HCT116 (cell line): ENCODE results near the gene TMEM14A. TPM values are rescaled to one million over a fixed set of nuclear protein-coding genes. Genes with fewer than 3 reads are reported as not detected.

ENCODE experiments used
- ATAC-seq: fragments of 200-7000 bp; cut with Tn5 transposase; 2 replicates; pipeline ENCODE4 v1.9.1; 2020; ENCODE audit warnings: mild to moderate bottlenecking, moderate library complexity
- BruUV-seq: library from RNA; stranded (reverse); fragments of 400-500 nt; replicated peaks from 2 replicates; lab custom pipeline; 2021; lab: Mats Ljungman, UMichigan
- CTCF ChIA-PET: fragments of 300-600 bp; sonication (Branson Sonifier 250); formaldehyde crosslinking; loops from one replicate; lab custom pipeline; 2021; ENCODE audit warnings: antibody characterized with exemption; lab: Charles Lee
- POLR2A ChIA-PET: fragments of 300-600, 350-600 bp; sonication (Branson Sonifier 250); formaldehyde crosslinking; loops from one replicate; lab custom pipeline; 2021; ENCODE audit warnings: antibody characterized with exemption; lab: Charles Lee
- RAD21 ChIA-PET, 2 experiments: fragments of 300-600 bp; sonication (Branson Sonifier 250); formaldehyde crosslinking; loops; one replicate each; lab custom pipeline; 2023; ENCODE audit warnings: low total read pairs in 2 of 2; ENCODE audit not compliant: uncharacterized antibody in 2 of 2, unreplicated experiment in 2 of 2, low non-redundant PET in 1 of 2; lab: Charles Lee
- DNase-seq: peaks from one replicate; pipeline ENCODE4 v3.0.0-alpha.2; 2010; ENCODE audit warnings: low read depth, low spot score
- H2AFZ ChIP-seq: fragments of 200-600 bp; shearing (Covaris generic), sonication (generic); 2 replicates; pipeline ENCODE4 v1.6.1; 2017; ENCODE audit warnings: low read depth, mixed run types, mixed read lengths, antibody characterized with exemption, low read length; ENCODE audit not compliant: poor library complexity, severe bottlenecking
- H3K27ac ChIP-seq: 2 replicates; pipeline ENCODE4 v1.5.1; 2012; ENCODE audit warnings: low read depth, low read length
- H3K27me3 ChIP-seq: fragments of 200-600 bp; sonication (generic); 2 replicates; pipeline ENCODE4 v1.6.1; 2016; ENCODE audit warnings: mixed run types, low read length, mixed read lengths; ENCODE audit not compliant: insufficient read depth
- H3K36me3 ChIP-seq, 2 experiments: fragments of 200-500 bp in 1 of 2; fragments of 200-600 bp in 1 of 2; sonication (Bioruptor generic) in 1 of 2; sonication (generic) in 1 of 2; 2 replicates each; pipeline versions ENCODE4 v1.5.1 to v1.6.1; 2014 to 2016; ENCODE audit warnings: low read length in 2 of 2, inconsistent platforms in 1 of 2, mixed read lengths in 1 of 2, mixed run types in 1 of 2; ENCODE audit not compliant: insufficient read depth in 2 of 2, control insufficient read depth in 1 of 2
- H3K4me1 ChIP-seq, 2 experiments: fragments of 200-600 bp in 1 of 2; sonication (generic) in 1 of 2; 2 replicates each; pipeline versions ENCODE4 v1.5.1 to v1.6.1; 2012 to 2017; ENCODE audit warnings: low read length in 2 of 2, inconsistent platforms in 1 of 2, mild to moderate bottlenecking in 1 of 2, mixed read lengths in 1 of 2, mixed run types in 1 of 2, moderate library complexity in 1 of 2; ENCODE audit not compliant: insufficient read depth in 2 of 2, control insufficient read depth in 1 of 2
- H3K4me2 ChIP-seq: fragments of 200-600 bp; sonication (generic); 2 replicates; pipeline ENCODE4 v1.6.1; 2017; ENCODE audit warnings: mixed run types, low read length, mixed read lengths
- H3K4me3 ChIP-seq, 2 experiments: fragments of 200-600 bp in 1 of 2; sonication (generic) in 1 of 2; replicated peaks in 1 of 2; 2 replicates each; pipeline ENCODE4 v1.5.1; 2011 to 2016; ENCODE audit warnings: low read length in 2 of 2, control low read depth in 1 of 2, low read depth in 1 of 2, mild to moderate bottlenecking in 1 of 2, mixed read lengths in 1 of 2, mixed run types in 1 of 2
- H3K79me2 ChIP-seq: fragments of 200-600 bp; sonication (generic); 2 replicates; pipeline ENCODE4 v1.6.1; 2017; ENCODE audit warnings: mild to moderate bottlenecking, mixed run types, low read length, moderate library complexity, mixed read lengths; ENCODE audit not compliant: insufficient read depth
- H3K9ac ChIP-seq: fragments of 200-600 bp; sonication (generic); 2 replicates; pipeline ENCODE4 v1.6.1; 2016; ENCODE audit warnings: low read length, mixed read lengths
- H3K9me2 ChIP-seq: fragments of 200-600 bp; sonication (generic), shearing (Covaris generic); 2 replicates; pipeline ENCODE4 v1.6.1; 2017; ENCODE audit warnings: mixed run types, mild to moderate bottlenecking, moderate library complexity; ENCODE audit not compliant: insufficient read depth
- H3K9me3 ChIP-seq, 2 experiments: fragments of 200-500 bp in 1 of 2; fragments of 200-600 bp in 1 of 2; sonication (Bioruptor generic) in 1 of 2; sonication (generic) in 1 of 2; 2 replicates each; pipeline ENCODE4 v1.6.1; 2014 to 2017; ENCODE audit warnings: low read length in 2 of 2, mixed read lengths in 2 of 2, inconsistent platforms in 1 of 2, low read depth in 1 of 2, mild to moderate bottlenecking in 1 of 2, mixed run types in 1 of 2, moderate library complexity in 1 of 2; ENCODE audit not compliant: control insufficient read depth in 1 of 2, insufficient read depth in 1 of 2
- H4K20me1 ChIP-seq: fragments of 200-600 bp; sonication (generic), shearing (Covaris generic); 2 replicates; pipeline ENCODE4 v1.6.1; 2017; ENCODE audit warnings: mixed run types, mild to moderate bottlenecking, moderate library complexity; ENCODE audit not compliant: insufficient read depth
- CEBPB ChIP-seq: IDR thresholded peaks from 2 replicates; pipeline ENCODE4 v1.6.1; 2012; ENCODE audit warnings: low read depth
- ELF1 ChIP-seq: IDR thresholded peaks from 2 replicates; pipeline ENCODE4 v1.6.1; 2012; ENCODE audit warnings: low read depth, borderline replicate concordance
- EZH2phosphoT487 ChIP-seq: fragments of 200-600 bp; IDR thresholded peaks from 2 replicates; pipeline ENCODE4 v1.6.1; 2018; ENCODE audit warnings: antibody characterized with exemption, borderline replicate concordance
- FOSL1 ChIP-seq: IDR thresholded peaks from 2 replicates; pipeline ENCODE4 v1.6.1; 2012; ENCODE audit warnings: low read depth
- JUND ChIP-seq: IDR thresholded peaks from 2 replicates; pipeline ENCODE4 v1.6.1; 2012
- MAX ChIP-seq: IDR thresholded peaks from 2 replicates; pipeline ENCODE4 v1.6.1; 2012
- POLR2A ChIP-seq: IDR thresholded peaks from 2 replicates; pipeline ENCODE4 v1.7.0; 2011; ENCODE audit warnings: borderline replicate concordance; ENCODE audit not compliant: insufficient read depth, insufficient read length; ENCODE audit errors: extremely low read depth
- POLR2AphosphoS5 ChIP-seq: IDR thresholded peaks from 2 replicates; pipeline ENCODE4 v1.6.1; 2011; ENCODE audit warnings: mild to moderate bottlenecking, low read depth, low read length, moderate library complexity
- RAD21 ChIP-seq: IDR thresholded peaks from 2 replicates; pipeline ENCODE4 v1.6.1; 2012; ENCODE audit warnings: low read depth, mild to moderate bottlenecking
- SIN3A ChIP-seq: IDR thresholded peaks from 2 replicates; pipeline ENCODE4 v1.6.1; 2012; ENCODE audit warnings: low read depth
- SP1 ChIP-seq: IDR thresholded peaks from 2 replicates; pipeline ENCODE4 v1.6.1; 2012; ENCODE audit warnings: low read depth
- SRF ChIP-seq: IDR thresholded peaks from 2 replicates; pipeline ENCODE4 v1.6.1; 2012; ENCODE audit warnings: low read depth
- TCF7L2 ChIP-seq: IDR thresholded peaks from 2 replicates; pipeline ENCODE4 v1.7.0; 2011; ENCODE audit warnings: borderline replicate concordance, inconsistent platforms; ENCODE audit not compliant: insufficient read depth, insufficient read length; ENCODE audit errors: extremely low read depth
- YY1 ChIP-seq: IDR thresholded peaks from 2 replicates; pipeline ENCODE4 v1.6.1; 2011; ENCODE audit warnings: low read length, low read depth, moderate library complexity, mild to moderate bottlenecking; ENCODE audit not compliant: insufficient replicate concordance; ENCODE audit errors: extremely low read depth
- ZFX ChIP-seq: fragments of 450-650 bp; IDR thresholded peaks from 2 replicates; pipeline ENCODE4 v1.6.1; 2017
- ZNF274 ChIP-seq: fragments of 200-500 bp; sonication (Bioruptor generic); IDR thresholded peaks from 2 replicates; pipeline ENCODE4 v1.6.1; 2014; ENCODE audit warnings: mild to moderate bottlenecking, low read depth, low read length, inconsistent platforms
- intact Hi-C: fragments of 100-400 bp; cut with micrococcal nuclease; formaldehyde crosslinking; loops from 2 replicates; pipeline ENCODE4 v1.10.0; 2022
- total RNA-seq: library from RNA; stranded (reverse); gene quantifications from one replicate; pipeline ENCODE4 v1.2.1, GENCODE V29; 2021; ENCODE audit not compliant: unreplicated experiment
- TF ChIP-seq, protein P1 (sequence below), 3 experiments: fragments of 200-600 bp in 1 of 3; sonication (generic) in 1 of 3; IDR thresholded peaks in 2 of 3; conservative IDR thresholded peaks in 1 of 3; 2 replicates each; pipeline ENCODE4 v1.5.1; 2012 to 2017; ENCODE audit warnings: low read depth in 2 of 3, low read length in 2 of 3, antibody characterized with exemption in 1 of 3, borderline replicate concordance in 1 of 3, control low read depth in 1 of 3, mild to moderate bottlenecking in 1 of 3, mixed read lengths in 1 of 3, mixed run types in 1 of 3, moderate library complexity in 1 of 3; ENCODE audit not compliant: insufficient read depth in 1 of 3
- TF ChIP-seq, protein P2 (sequence below): IDR thresholded peaks from 2 replicates; pipeline ENCODE4 v1.6.1; 2012
- TF ChIP-seq, protein P3 (sequence below): IDR thresholded peaks from 2 replicates; pipeline ENCODE4 v1.6.1; 2012; ENCODE audit warnings: low read depth
- TF ChIP-seq, protein P4 (sequence below): IDR thresholded peaks from 2 replicates; pipeline ENCODE4 v1.6.1; 2011; ENCODE audit warnings: mild to moderate bottlenecking, low read length, moderate library complexity; ENCODE audit not compliant: insufficient replicate concordance; ENCODE audit errors: extremely low read depth

Gene TMEM14A
- total RNA-seq, 1 experiment from 2014 or later, result 51.5 TPM

- ChIA-PET POLR2A (interaction anchor here (1.5 to 1.7 kb wide), 2 partner anchors 11 to 75 kb away, joined by 4 to 5 read pairs; no protein-coding TSS in a partner anchor), CTCF (interaction anchor here (1.0 to 1.7 kb wide), 4 partner anchors 9 to 299 kb away, joined by 4 to 20 read pairs (median 7); no protein-coding TSS in a partner anchor), RAD21 (no interaction called here)
- no peak for DNase-seq
- no peak for ATAC-seq
- Histone ChIP-seq H3K9me2 (no peaks in the 10 kb centered on the region), H3K4me3 (no peak overlapping the region), H2AFZ (no peak overlapping the region), H3K27ac (no peak overlapping the region), H3K79me2 (no peaks in the 10 kb centered on the region), H3K4me2 (no peak overlapping the region), H3K9ac (no peak overlapping the region), H4K20me1 (no peaks in the 10 kb centered on the region), H3K27me3 (no peaks in the 10 kb centered on the region), H3K4me1 (no peaks in the 10 kb centered on the region; a peak in 1 of 4 replicates), H3K36me3 (no peaks in the 10 kb centered on the region), H3K9me3 (no peaks in the 10 kb centered on the region)
- intact Hi-C loops, result loop anchor here (5.0 kb wide), 1 partner anchor 54 kb away; no protein-coding TSS in a partner anchor
- no TSS peak for BruUV-seq
- TF ChIP-seq ELF1, result no peak
- no peak for TF ChIP-seq JUND
- TF ChIP-seq POLR2A, result no peak
- no peak for TF ChIP-seq SP1
- TF ChIP-seq, protein P1, sequence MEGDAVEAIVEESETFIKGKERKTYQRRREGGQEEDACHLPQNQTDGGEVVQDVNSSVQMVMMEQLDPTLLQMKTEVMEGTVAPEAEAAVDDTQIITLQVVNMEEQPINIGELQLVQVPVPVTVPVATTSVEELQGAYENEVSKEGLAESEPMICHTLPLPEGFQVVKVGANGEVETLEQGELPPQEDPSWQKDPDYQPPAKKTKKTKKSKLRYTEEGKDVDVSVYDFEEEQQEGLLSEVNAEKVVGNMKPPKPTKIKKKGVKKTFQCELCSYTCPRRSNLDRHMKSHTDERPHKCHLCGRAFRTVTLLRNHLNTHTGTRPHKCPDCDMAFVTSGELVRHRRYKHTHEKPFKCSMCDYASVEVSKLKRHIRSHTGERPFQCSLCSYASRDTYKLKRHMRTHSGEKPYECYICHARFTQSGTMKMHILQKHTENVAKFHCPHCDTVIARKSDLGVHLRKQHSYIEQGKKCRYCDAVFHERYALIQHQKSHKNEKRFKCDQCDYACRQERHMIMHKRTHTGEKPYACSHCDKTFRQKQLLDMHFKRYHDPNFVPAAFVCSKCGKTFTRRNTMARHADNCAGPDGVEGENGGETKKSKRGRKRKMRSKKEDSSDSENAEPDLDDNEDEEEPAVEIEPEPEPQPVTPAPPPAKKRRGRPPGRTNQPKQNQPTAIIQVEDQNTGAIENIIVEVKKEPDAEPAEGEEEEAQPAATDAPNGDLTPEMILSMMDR (IDR thresholded peaks at IDR 0.05 in 2 of 3, conservative IDR thresholded peaks at IDR 0.05 in 1 of 3; ENCODE audit: borderline replicate concordance in 1 of 3, insufficient read depth in 1 of 3, low read depth in 2 of 3, low read length in 2 of 3), result no peak
- no peak for TF ChIP-seq YY1
- TF ChIP-seq, protein P2, sequence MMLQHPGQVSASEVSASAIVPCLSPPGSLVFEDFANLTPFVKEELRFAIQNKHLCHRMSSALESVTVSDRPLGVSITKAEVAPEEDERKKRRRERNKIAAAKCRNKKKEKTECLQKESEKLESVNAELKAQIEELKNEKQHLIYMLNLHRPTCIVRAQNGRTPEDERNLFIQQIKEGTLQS, result no peak
- TF ChIP-seq, protein P3, sequence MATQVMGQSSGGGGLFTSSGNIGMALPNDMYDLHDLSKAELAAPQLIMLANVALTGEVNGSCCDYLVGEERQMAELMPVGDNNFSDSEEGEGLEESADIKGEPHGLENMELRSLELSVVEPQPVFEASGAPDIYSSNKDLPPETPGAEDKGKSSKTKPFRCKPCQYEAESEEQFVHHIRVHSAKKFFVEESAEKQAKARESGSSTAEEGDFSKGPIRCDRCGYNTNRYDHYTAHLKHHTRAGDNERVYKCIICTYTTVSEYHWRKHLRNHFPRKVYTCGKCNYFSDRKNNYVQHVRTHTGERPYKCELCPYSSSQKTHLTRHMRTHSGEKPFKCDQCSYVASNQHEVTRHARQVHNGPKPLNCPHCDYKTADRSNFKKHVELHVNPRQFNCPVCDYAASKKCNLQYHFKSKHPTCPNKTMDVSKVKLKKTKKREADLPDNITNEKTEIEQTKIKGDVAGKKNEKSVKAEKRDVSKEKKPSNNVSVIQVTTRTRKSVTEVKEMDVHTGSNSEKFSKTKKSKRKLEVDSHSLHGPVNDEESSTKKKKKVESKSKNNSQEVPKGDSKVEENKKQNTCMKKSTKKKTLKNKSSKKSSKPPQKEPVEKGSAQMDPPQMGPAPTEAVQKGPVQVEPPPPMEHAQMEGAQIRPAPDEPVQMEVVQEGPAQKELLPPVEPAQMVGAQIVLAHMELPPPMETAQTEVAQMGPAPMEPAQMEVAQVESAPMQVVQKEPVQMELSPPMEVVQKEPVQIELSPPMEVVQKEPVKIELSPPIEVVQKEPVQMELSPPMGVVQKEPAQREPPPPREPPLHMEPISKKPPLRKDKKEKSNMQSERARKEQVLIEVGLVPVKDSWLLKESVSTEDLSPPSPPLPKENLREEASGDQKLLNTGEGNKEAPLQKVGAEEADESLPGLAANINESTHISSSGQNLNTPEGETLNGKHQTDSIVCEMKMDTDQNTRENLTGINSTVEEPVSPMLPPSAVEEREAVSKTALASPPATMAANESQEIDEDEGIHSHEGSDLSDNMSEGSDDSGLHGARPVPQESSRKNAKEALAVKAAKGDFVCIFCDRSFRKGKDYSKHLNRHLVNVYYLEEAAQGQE, result no peak
- TF ChIP-seq, protein P4, sequence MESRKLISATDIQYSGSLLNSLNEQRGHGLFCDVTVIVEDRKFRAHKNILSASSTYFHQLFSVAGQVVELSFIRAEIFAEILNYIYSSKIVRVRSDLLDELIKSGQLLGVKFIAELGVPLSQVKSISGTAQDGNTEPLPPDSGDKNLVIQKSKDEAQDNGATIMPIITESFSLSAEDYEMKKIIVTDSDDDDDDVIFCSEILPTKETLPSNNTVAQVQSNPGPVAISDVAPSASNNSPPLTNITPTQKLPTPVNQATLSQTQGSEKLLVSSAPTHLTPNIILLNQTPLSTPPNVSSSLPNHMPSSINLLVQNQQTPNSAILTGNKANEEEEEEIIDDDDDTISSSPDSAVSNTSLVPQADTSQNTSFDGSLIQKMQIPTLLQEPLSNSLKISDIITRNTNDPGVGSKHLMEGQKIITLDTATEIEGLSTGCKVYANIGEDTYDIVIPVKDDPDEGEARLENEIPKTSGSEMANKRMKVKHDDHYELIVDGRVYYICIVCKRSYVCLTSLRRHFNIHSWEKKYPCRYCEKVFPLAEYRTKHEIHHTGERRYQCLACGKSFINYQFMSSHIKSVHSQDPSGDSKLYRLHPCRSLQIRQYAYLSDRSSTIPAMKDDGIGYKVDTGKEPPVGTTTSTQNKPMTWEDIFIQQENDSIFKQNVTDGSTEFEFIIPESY, result no peak
- no peak for TF ChIP-seq ZFX
- no peak for TF ChIP-seq SRF
- no peak for TF ChIP-seq TCF7L2
- no peak for TF ChIP-seq MAX
- TF ChIP-seq RAD21, result no peak
- TF ChIP-seq POLR2AphosphoS5, result no peak
- no peak for TF ChIP-seq FOSL1
- TF ChIP-seq EZH2phosphoT487, result no peak
- no peak for TF ChIP-seq CEBPB
- no peak for TF ChIP-seq ZNF274
- no peak for TF ChIP-seq SIN3A
These were observed 20.0 kb upstream of the TMEM14A start for GRCh38 chr6:52650941-52651340.
